Lung (tissue), 12 donors: ENCODE data around the gene EXD2. TPM values are rescaled to one million over a fixed set of nuclear protein-coding genes. Genes with fewer than 3 reads are reported as not detected.

ENCODE experiments used
- ATAC-seq: fragments of 200-7000 bp; cut with Tn5 transposase; one replicate; pipeline ENCODE4 v1.9.1; 2020; ENCODE audit warnings: moderate number of reproducible peaks; ENCODE audit not compliant: insufficient read depth, low FRiP score
- DNase-seq, 3 donors: peaks; one replicate each; pipeline ENCODE4 v3.0.0-alpha.2; 2013 to 2017
- H3K27ac ChIP-seq, 2 donors: one replicate each; pipeline ENCODE4 v1.5.1; 2013; ENCODE audit warnings: mild to moderate bottlenecking in 2 of 2, moderate library complexity in 2 of 2, control low read depth in 1 of 2, inconsistent platforms in 1 of 2, low read depth in 1 of 2, low read length in 1 of 2
- H3K27me3 ChIP-seq, 3 donors: one replicate each; pipeline ENCODE4 v1.5.1; 2013; ENCODE audit warnings: low read length in 2 of 3; ENCODE audit not compliant: control insufficient read depth in 3 of 3, insufficient read depth in 3 of 3
- H3K36me3 ChIP-seq, 4 donors: one replicate each; pipeline ENCODE4 v1.5.1; 2013; ENCODE audit warnings: low read length in 4 of 4, mild to moderate bottlenecking in 1 of 4, moderate library complexity in 1 of 4; ENCODE audit not compliant: control insufficient read depth in 4 of 4, insufficient read depth in 4 of 4
- H3K4me1 ChIP-seq, 5 donors: one replicate each; pipeline ENCODE4 v1.5.1; 2013; ENCODE audit warnings: low read length in 5 of 5, mild to moderate bottlenecking in 2 of 5, moderate library complexity in 1 of 5; ENCODE audit not compliant: control insufficient read depth in 5 of 5, insufficient read depth in 5 of 5
- H3K4me3 ChIP-seq: one replicate; pipeline ENCODE4 v1.5.1; 2013; ENCODE audit warnings: mild to moderate bottlenecking, control low read depth, moderate library complexity
- H3K9ac ChIP-seq, 2 donors: one replicate each; pipeline ENCODE4 v1.5.1; 2013; ENCODE audit warnings: low read length in 2 of 2, control low read depth in 1 of 2; ENCODE audit not compliant: insufficient read depth in 1 of 2
- H3K9me3 ChIP-seq, 4 donors: one replicate each; pipeline ENCODE4 v1.5.1; 2013; ENCODE audit warnings: low read length in 3 of 4, mild to moderate bottlenecking in 1 of 4, moderate library complexity in 1 of 4; ENCODE audit not compliant: control insufficient read depth in 4 of 4, insufficient read depth in 3 of 4
- CTCF ChIP-seq: IDR thresholded peaks from 2 replicates; pipeline ENCODE4 v1.5.1; 2012; ENCODE audit warnings: mild to moderate bottlenecking; ENCODE audit errors: control extremely low read depth, extremely low read depth
- WGBS, 2 donors: extraction: QIAGEN DNeasy Blood & Tissue Kit; methylation state at CpG; one replicate each; pipeline ENCODE4 v1.1.7; 2013; 5-methylcytosine and 5-hydroxymethylcytosine counted together
- polyA plus RNA-seq, 2 donors: library from polyadenylated mRNA; stranded (reverse); fragments of 200-250 nt; gene quantifications; one replicate each; pipeline ENCODE4 v1.2.1, GENCODE V29; 2013
- total RNA-seq, 2 donors: library from RNA; depleted of rRNA in 1 of 2; stranded (reverse); fragments of >200 nt in 1 of 2; gene quantifications; one replicate each; pipeline ENCODE4 v1.2.1, GENCODE V29; 2014 to 2021
- donor health status: control.
- donor health status: control.
- donor health status: Bipolar disorder and iron deficiency.
- donor health status: healthy.
- donor health status: DM: yes; HTN: yes; CAD: no.

Gene EXD2
- total and polyA plus RNA-seq, 4 donors: 9.0 to 25.7 (median 14.8) TPM

GRCh38 chr14:69259527-69260189 lies 68.4 kb downstream of the EXD2 start, which contains the start of gene GALNT16:
GALNT16 (plus strand) TSS chr14:69260158; CDS start chr14:69260291, 133 bp downstream.
- Histone ChIP-seq H3K9ac (peak within 1 kb of the TSS in 1 of 2 donors; percentile 38), H3K4me1 (peaks cover 0 to 16% (median 11%) of the 10 kb centered on the region in 5 donors), H3K27me3 (peaks cover 0 to 26% (median 14%) of the 10 kb centered on the region in 3 donors), H3K4me3 (peak within 1 kb of the TSS; percentile 35), H3K9me3 (peaks cover 0 to 2% (median 0%) of the 10 kb centered on the region in 4 donors), H3K27ac (peak within 1 kb of the TSS in 1 of 2 donors; percentile 65), H3K36me3 (no peaks in the 10 kb centered on the region)
- peak; percentile 45 to 62 (median 55) for DNase-seq
- WGBS, 2 donors: 1 to 2% methylated on average over 53 to 74 of the region's 74 CpGs
- peak; percentile 16 for ATAC-seq
- TF ChIP-seq CTCF: no peak

GRCh38 chr14:69260190-69260860 lies 69.0 kb downstream of the EXD2 start:
- no peak overlapping the region for H3K9ac ChIP-seq

GRCh38 chr14:69260861-69261564 lies 69.7 kb downstream of the EXD2 start:
- H3K27me3 ChIP-seq: peaks cover 0 to 26% (median 14%) of the 10 kb centered on the region in 3 donors
- H3K9ac ChIP-seq: no peak overlapping the region
- H3K4me3 ChIP-seq: peak overlapping the region; percentile 35
- no peaks in the 10 kb centered on the region for H3K36me3 ChIP-seq
- ATAC-seq (no peak), DNase-seq (peak in 1 of 3 donors; percentile 30)
- TF ChIP-seq CTCF: no peak
- peaks cover 0 to 16% (median 11%) of the 10 kb centered on the region in 5 donors for H3K4me1 ChIP-seq
- H3K27ac ChIP-seq: peak overlapping the region in 1 of 2 donors; percentile 65
- 1% methylated on average over 57 to 64 of the region's 64 CpGs for WGBS, 2 donors
- no peaks in the 10 kb centered on the region for H3K9me3 ChIP-seq

More at GRCh38 chr14:69260190-69260860, 69.0 kb downstream of the EXD2 start:
- no peaks in the 10 kb centered on the region for H3K36me3 ChIP-seq
- H3K4me1 ChIP-seq: peaks cover 0 to 16% (median 11%) of the 10 kb centered on the region in 5 donors
- ATAC-seq (no peak), DNase-seq (peak; percentile 62 to 76 (median 69))
- TF ChIP-seq CTCF: no peak
- peaks cover 0 to 26% (median 14%) of the 10 kb centered on the region in 3 donors for H3K27me3 ChIP-seq
- H3K27ac ChIP-seq: peak overlapping the region in 1 of 2 donors; percentile 65
- no peaks in the 10 kb centered on the region for H3K9me3 ChIP-seq
- H3K4me3 ChIP-seq: peak overlapping the region; percentile 35
- 0 to 1% methylated on average over 67 to 78 of the region's 78 CpGs for whole genome bisulfite sequencing, 2 donors
